ENCODE data around the gene CDK5RAP2. TPM values are rescaled to one million over a fixed set of nuclear protein-coding genes. Genes with fewer than 3 reads are reported as not detected.

The CDK5RAP2 gene
- total and polyA plus RNA-seq, 2 experiments from 2014 or later, result 52.6 to 77.0 TPM

GRCh38 chr9:120413121-120414048, 166.6 kb downstream of the CDK5RAP2 start:
- WGBS, 2 experiments (ENCODE audit: low coverage in 1 of 2, low lambda C conversion rate in 2 of 2, missing lambda C conversion rate in 2 of 2), result 94% methylated on average over 13 to 15 of the region's 15 CpGs
- Histone ChIP-seq H3F3A (ENCODE audit: insufficient read depth) (peaks cover 15% of the 10 kb centered on the region; the same call in 1 of the 2 replicates), H3K36me3 (ENCODE audit: low read depth) (peaks cover 11% of the 10 kb centered on the region), H4K20me1 (ENCODE audit: insufficient read depth) (no peaks in the 10 kb centered on the region), H3K4me3 (no peak overlapping the region), H3K9me2 (ENCODE audit: insufficient read depth) (no peaks in the 10 kb centered on the region), H3K4me2 (ENCODE audit: unreplicated experiment) (no peak overlapping the region), H3K9ac (no peak overlapping the region), H3K27me3 (replicated peaks; ENCODE audit: insufficient read depth) (no peaks in the 10 kb centered on the region), H2AFZ (no peak overlapping the region), H3K9me3 (ENCODE audit: low read depth) (no peaks in the 10 kb centered on the region), H3K4me1 (ENCODE audit: insufficient read depth) (peaks cover 36% of the 10 kb centered on the region), H3K27ac (peak overlapping the region; percentile 70), H3K79me2 (ENCODE audit: insufficient read depth) (no peaks in the 10 kb centered on the region)
- in situ Hi-C loops (cut with MboI), result no loop called here
- DNase-seq, result no peak
- TF ChIP-seq EZH2 (IDR thresholded peaks at IDR 0.05; ENCODE audit: insufficient read depth, poor library complexity, severe bottlenecking) (no peak), EZH2phosphoT487 (IDR thresholded peaks at IDR 0.05; ENCODE audit: insufficient read depth, low read depth) (no peak)

GRCh38 chr9:120412425-120412951, 167.5 kb downstream of the CDK5RAP2 start:
- Histone ChIP-seq H3F3A (ENCODE audit: insufficient read depth) (peaks cover 15% of the 10 kb centered on the region; the same call in 1 of the 2 replicates), H3K9me3 (ENCODE audit: low read depth) (no peaks in the 10 kb centered on the region), H3K79me2 (ENCODE audit: insufficient read depth) (no peaks in the 10 kb centered on the region), H3K4me1 (ENCODE audit: insufficient read depth) (peaks cover 35% of the 10 kb centered on the region), H3K27ac (peak overlapping the region; percentile 70), H3K27me3 (replicated peaks; ENCODE audit: insufficient read depth) (no peaks in the 10 kb centered on the region), H3K4me2 (ENCODE audit: unreplicated experiment) (no peak overlapping the region), H4K20me1 (ENCODE audit: insufficient read depth) (no peaks in the 10 kb centered on the region), H3K36me3 (ENCODE audit: low read depth) (peaks cover 11% of the 10 kb centered on the region), H3K9ac (no peak overlapping the region), H3K4me3 (no peak overlapping the region), H2AFZ (no peak overlapping the region), H3K9me2 (ENCODE audit: insufficient read depth) (no peaks in the 10 kb centered on the region)
- peak; percentile 75 for DNase-seq
- TF ChIP-seq EZH2phosphoT487 (IDR thresholded peaks at IDR 0.05; ENCODE audit: insufficient read depth, low read depth) (no peak), EZH2 (IDR thresholded peaks at IDR 0.05; ENCODE audit: insufficient read depth, poor library complexity, severe bottlenecking) (no peak)
- in situ Hi-C loops (cut with MboI), result no loop called here
- 80 to 82% methylated on average over 4 of the region's 4 CpGs for WGBS, 2 experiments (ENCODE audit: low coverage in 1 of 2, low lambda C conversion rate in 2 of 2, missing lambda C conversion rate in 2 of 2)

GRCh38 chr9:120411862-120412424, 168.0 kb downstream of the CDK5RAP2 start:
- Histone ChIP-seq H3K27ac (peak overlapping the region; percentile 70), H3K36me3 (ENCODE audit: low read depth) (peaks cover 11% of the 10 kb centered on the region), H3K27me3 (replicated peaks; ENCODE audit: insufficient read depth) (no peaks in the 10 kb centered on the region), H4K20me1 (ENCODE audit: insufficient read depth) (no peaks in the 10 kb centered on the region), H3K9me2 (ENCODE audit: insufficient read depth) (no peaks in the 10 kb centered on the region), H2AFZ (no peak overlapping the region), H3K9ac (0 out of 2 replicates have a peak overlapping the region, but pooled peaks have one; percentile 21), H3K4me1 (ENCODE audit: insufficient read depth) (peaks cover 30% of the 10 kb centered on the region), H3K79me2 (ENCODE audit: insufficient read depth) (no peaks in the 10 kb centered on the region), H3F3A (ENCODE audit: insufficient read depth) (peaks cover 15% of the 10 kb centered on the region; the same call in 1 of the 2 replicates), H3K9me3 (ENCODE audit: low read depth) (no peaks in the 10 kb centered on the region), H3K4me3 (no peak overlapping the region), H3K4me2 (ENCODE audit: unreplicated experiment) (no peak overlapping the region)
- DNase-seq, result no peak
- WGBS, 2 experiments (ENCODE audit: low coverage in 1 of 2, low lambda C conversion rate in 2 of 2, missing lambda C conversion rate in 2 of 2), result 99% methylated on average over 5 of the region's 5 CpGs
- no peak for TF ChIP-seq EZH2phosphoT487 (IDR thresholded peaks at IDR 0.05; ENCODE audit: insufficient read depth, low read depth)
- no peak for TF ChIP-seq EZH2 (IDR thresholded peaks at IDR 0.05; ENCODE audit: insufficient read depth, poor library complexity, severe bottlenecking)
- in situ Hi-C loops (cut with MboI), result no loop called here

DNA sequence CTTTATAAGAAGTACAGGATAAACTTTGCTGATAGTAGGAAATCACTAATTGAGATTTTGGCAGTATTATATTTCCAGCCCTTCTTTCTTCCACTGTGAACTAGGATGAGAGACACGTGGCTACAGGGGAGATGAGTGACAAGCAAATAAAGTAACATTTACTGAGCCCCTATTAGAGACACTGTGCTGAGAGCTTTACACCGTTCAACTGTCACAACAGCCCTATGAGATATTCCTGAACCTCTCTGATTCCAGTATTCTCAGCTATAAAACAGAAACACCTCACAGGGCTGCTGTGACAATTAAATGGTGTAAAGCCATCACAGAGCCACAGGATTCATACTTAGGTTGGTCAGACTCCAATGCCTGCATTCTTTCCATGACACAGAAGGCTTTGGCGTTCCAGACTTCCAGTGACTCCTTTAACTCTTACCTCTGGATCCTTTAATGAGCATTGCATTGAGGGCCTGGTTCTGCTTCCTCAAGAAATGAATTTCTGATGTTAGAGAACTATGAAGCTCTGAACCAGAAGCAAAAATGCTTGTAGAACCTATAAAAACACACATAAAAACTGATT, 169.0 kb downstream of the CDK5RAP2 start:
- TF ChIP-seq EZH2phosphoT487 (IDR thresholded peaks at IDR 0.05; ENCODE audit: insufficient read depth, low read depth), result no peak
- no peaks in the 10 kb centered on the region for H3K9me3 ChIP-seq (ENCODE audit: low read depth)
- no peaks in the 10 kb centered on the region for H4K20me1 ChIP-seq (ENCODE audit: insufficient read depth)
- H3K79me2 ChIP-seq (ENCODE audit: insufficient read depth), result no peaks in the 10 kb centered on the region
- no peak overlapping the region for H3K4me3 ChIP-seq
- H3K9me2 ChIP-seq (ENCODE audit: insufficient read depth), result no peaks in the 10 kb centered on the region
- in situ Hi-C loops (cut with MboI), result no loop called here
- peak overlapping the region; percentile 70 for H3K27ac ChIP-seq
- peak overlapping the region; percentile 10 for H3K4me2 ChIP-seq (ENCODE audit: unreplicated experiment)
- H3K27me3 ChIP-seq (replicated peaks; ENCODE audit: insufficient read depth), result no peaks in the 10 kb centered on the region
- 50 to 52% methylated on average over 3 of the region's 3 CpGs for WGBS, 2 experiments (ENCODE audit: low coverage in 1 of 2, low lambda C conversion rate in 2 of 2, missing lambda C conversion rate in 2 of 2)
- H3F3A ChIP-seq (ENCODE audit: insufficient read depth), result peaks cover 15% of the 10 kb centered on the region; the same call in 1 of the 2 replicates
- no peak overlapping the region for H2AFZ ChIP-seq
- DNase-seq, result peak; percentile 72
- H3K9ac ChIP-seq, result peak overlapping the region; percentile 21; the same call in 1 of the 2 replicates
- H3K4me1 ChIP-seq (ENCODE audit: insufficient read depth), result peaks cover 23% of the 10 kb centered on the region
- H3K36me3 ChIP-seq (ENCODE audit: low read depth), result peaks cover 11% of the 10 kb centered on the region
